Liver (tissue), 3 donors: Measurements from ENCODE around the gene NT5DC2.

Experiments used
- ATF3 ChIP-seq: IDR thresholded peaks from 2 replicates; pipeline ENCODE4 v1.6.1; 2016; ENCODE audit warnings: antibody characterized with exemption
- CTCF ChIP-seq: fragments of 150-350 bp; IDR thresholded peaks from 2 replicates; pipeline ENCODE4 v1.5.1; 2017; ENCODE audit warnings: improper control_type of control experiment, low read depth, low read length; ENCODE audit not compliant: missing input control
- EGR1 ChIP-seq, 2 donors: IDR thresholded peaks; 2 replicates each; pipeline ENCODE4 v1.6.1; 2016 to 2018; ENCODE audit warnings: antibody characterized with exemption in 2 of 2, low read depth in 2 of 2
- MAX ChIP-seq: IDR thresholded peaks from 2 replicates; pipeline ENCODE4 v1.6.1; 2016; ENCODE audit warnings: antibody characterized with exemption
- NR2F2 ChIP-seq: IDR thresholded peaks from 2 replicates; pipeline ENCODE4 v1.6.1; 2016; ENCODE audit warnings: antibody characterized with exemption
- RAD21 ChIP-seq, 2 donors: IDR thresholded peaks; 2 replicates each; pipeline ENCODE4 v1.6.1; 2016; ENCODE audit warnings: antibody characterized with exemption in 2 of 2, mild to moderate bottlenecking in 2 of 2
- REST ChIP-seq: IDR thresholded peaks from 2 replicates; pipeline ENCODE4 v1.6.1; 2016; ENCODE audit warnings: antibody characterized with exemption, mild to moderate bottlenecking
- RXRA ChIP-seq, 2 donors: IDR thresholded peaks; 2 replicates each; pipeline ENCODE4 v1.6.1; 2017 to 2018; ENCODE audit warnings: antibody characterized with exemption in 2 of 2, mild to moderate bottlenecking in 1 of 2
- SP1 ChIP-seq: IDR thresholded peaks from 2 replicates; pipeline ENCODE4 v1.6.1; 2018; ENCODE audit warnings: antibody characterized with exemption, mild to moderate bottlenecking
- TAF1 ChIP-seq: conservative IDR thresholded peaks from 2 replicates; pipeline ENCODE4 v1.6.1; 2016; ENCODE audit warnings: antibody characterized with exemption, mild to moderate bottlenecking
- YY1 ChIP-seq: IDR thresholded peaks from 2 replicates; pipeline ENCODE4 v1.6.1; 2016; ENCODE audit warnings: antibody characterized with exemption, mild to moderate bottlenecking
- ZBTB33 ChIP-seq: IDR thresholded peaks from 2 replicates; pipeline ENCODE4 v1.6.1; 2016; ENCODE audit warnings: antibody characterized with exemption
- donor health status: healthy.
- donor health status: healthy.

- TF ChIP-seq REST: no peak
- TF ChIP-seq RAD21 (IDR thresholded peaks at IDR 0.05): no peak
- TF ChIP-seq EGR1 (IDR thresholded peaks at IDR 0.05; ENCODE audit: low read depth in 2 of 2): no peak
- TF ChIP-seq CTCF: no peak
- no peak for TF ChIP-seq ZBTB33
- no peak for TF ChIP-seq TAF1
- no peak for TF ChIP-seq MAX
- no peak for TF ChIP-seq SP1
- TF ChIP-seq RXRA (IDR thresholded peaks at IDR 0.05): no peak
- TF ChIP-seq YY1: no peak
- TF ChIP-seq NR2F2: no peak
- no peak for TF ChIP-seq ATF3
These were observed 11.3 kb upstream of the NT5DC2 start for GRCh38 chr3:52544937-52545336.
